ENCODE measurements around the gene CCDC69.

The CCDC69 gene

GRCh38 chr5:151252762-151253604, 29.1 kb upstream of the CCDC69 start, which contains the start of gene GM2A:
GM2A (plus strand) TSS chr5:151253185; CDS start chr5:151253217, 32 bp downstream.
- TF ChIP-seq ZFX (IDR thresholded peaks at IDR 0.05; ENCODE audit: borderline replicate concordance) (no peak), CTCF (IDR thresholded peaks at IDR 0.05) (no peak)
- H3K27ac ChIP-seq = peak within 1 kb of the TSS; percentile 34; the same call in 1 of the 2 replicates

DNA sequence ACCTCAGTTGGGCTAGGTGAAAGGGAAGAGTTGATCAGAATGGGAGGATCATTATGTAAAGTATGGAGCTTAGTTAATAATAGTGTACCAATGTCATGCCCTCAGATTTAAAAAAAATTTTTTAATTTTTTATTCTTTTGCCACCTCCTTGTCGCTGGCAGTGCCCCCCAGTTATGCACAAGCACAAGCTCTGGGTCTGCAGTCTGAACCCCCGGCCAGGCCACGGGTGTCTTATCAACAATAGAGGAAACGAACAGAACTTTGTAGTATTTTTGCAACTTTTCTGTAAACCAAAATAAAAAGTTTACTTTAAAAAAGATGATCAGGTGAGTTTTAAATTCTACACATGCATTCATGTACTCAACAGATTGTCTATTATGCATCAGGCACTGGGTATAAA, 27.7 kb upstream of the CCDC69 start:
- TF ChIP-seq ZFX (IDR thresholded peaks at IDR 0.05; ENCODE audit: borderline replicate concordance) = no peak
- no peak for TF ChIP-seq CTCF (IDR thresholded peaks at IDR 0.05)
- no peak overlapping the region for H3K27ac ChIP-seq

GRCh38 chr5:151251001-151251551, 27.2 kb upstream of the CCDC69 start:
- no peak overlapping the region for H3K27ac ChIP-seq
- TF ChIP-seq CTCF (IDR thresholded peaks at IDR 0.05) = no peak

DNA sequence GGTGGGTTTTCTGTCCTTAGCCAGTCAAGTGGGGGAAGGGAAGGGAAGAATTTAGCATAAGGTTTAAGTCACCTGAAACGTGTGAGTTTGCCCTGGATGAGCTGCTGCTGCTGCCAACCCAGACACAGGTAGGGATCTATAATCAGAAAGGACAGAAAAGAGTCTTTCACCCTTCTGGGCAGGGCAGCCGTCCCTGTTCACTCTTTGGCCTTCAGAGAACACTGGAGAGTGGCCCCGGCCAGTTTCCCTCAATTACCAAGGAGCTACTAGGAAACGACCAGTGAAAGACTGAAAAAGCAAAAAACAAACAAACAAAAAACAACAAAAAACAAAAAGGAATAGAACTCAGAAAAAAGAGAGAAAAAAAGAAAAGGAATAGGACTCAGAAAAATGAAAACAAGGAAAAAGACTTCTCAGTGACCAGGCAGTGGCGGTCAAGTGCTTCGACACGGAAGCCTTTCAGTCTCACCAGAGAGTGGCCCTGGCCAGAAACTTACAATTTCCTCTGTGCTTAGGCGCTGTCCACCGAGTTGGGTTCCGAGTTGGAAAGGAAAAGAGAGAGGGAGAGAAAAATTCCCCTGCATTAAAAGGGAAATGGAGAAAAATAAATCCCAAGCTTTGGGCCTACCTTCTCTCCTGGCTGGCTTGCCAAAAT, 26.6 kb upstream of the CCDC69 start:
- no peak overlapping the region for H3K27ac ChIP-seq
- no peak for TF ChIP-seq ZFX (IDR thresholded peaks at IDR 0.05; ENCODE audit: borderline replicate concordance)
- no peak for TF ChIP-seq CTCF (IDR thresholded peaks at IDR 0.05)

DNA sequence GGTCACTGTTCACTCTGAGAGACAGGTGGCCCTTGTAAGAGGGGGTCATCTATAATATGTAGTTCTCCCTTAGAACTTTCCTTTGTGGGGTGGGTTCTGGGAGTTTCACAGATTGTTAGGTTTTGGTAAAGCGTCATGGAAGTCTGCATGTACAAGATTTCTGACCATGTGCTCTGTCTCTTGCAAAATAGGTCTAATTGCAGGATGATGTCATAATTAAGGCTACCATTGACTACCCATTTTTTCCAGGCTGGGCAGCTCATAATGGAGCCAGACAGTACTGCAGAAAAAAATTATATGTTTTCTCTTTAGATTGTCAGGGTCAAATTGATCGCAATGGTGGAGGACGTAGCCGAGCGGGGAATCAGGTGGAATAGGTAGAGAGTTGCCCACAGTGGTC, 25.4 kb upstream of the CCDC69 start:
- H3K27ac ChIP-seq = no peak overlapping the region
- TF ChIP-seq ZFX (IDR thresholded peaks at IDR 0.05; ENCODE audit: borderline replicate concordance) (no peak), CTCF (IDR thresholded peaks at IDR 0.05) (no peak)

GRCh38 chr5:151248651-151249050, 24.8 kb upstream of the CCDC69 start:
- no peak overlapping the region for H3K27ac ChIP-seq
- no peak for TF ChIP-seq ZFX (IDR thresholded peaks at IDR 0.05; ENCODE audit: borderline replicate concordance)
- no peak for TF ChIP-seq CTCF (IDR thresholded peaks at IDR 0.05)

All from 22Rv1 (cell line).